GM19468 (cell line): ENCODE data around the gene EIPR1.

Source experiments
- ATAC-seq: cut with Tn5 transposase; IDR thresholded peaks from one replicate; pipeline ENCODE4 v1.9.1; 2021; ENCODE audit warnings: mild to moderate bottlenecking, moderate library complexity, moderate number of reproducible peaks; ENCODE audit not compliant: unreplicated experiment; ENCODE audit errors: extremely low read depth

Gene EIPR1

DNA sequence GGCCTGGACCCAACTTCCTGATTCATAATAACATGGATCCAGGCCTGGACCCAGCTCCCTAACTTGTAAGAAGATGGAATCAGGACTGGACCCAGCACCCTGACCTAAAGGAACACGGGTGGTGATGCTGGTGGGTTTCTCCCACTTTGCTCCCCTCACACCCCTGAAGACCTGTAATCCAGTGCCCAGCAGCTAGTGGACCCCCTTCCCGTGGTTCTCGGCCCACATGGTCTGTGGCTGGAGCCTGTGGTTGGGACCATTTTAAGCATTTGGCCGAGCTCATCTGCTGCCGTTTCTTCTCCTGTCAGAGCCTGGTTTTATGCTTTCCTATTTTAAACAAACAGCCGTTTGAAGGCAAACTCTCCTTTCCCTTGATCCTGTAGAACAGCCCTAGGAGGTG is 232.8 kb downstream of the EIPR1 start:
- ATAC-seq, result no peak

DNA sequence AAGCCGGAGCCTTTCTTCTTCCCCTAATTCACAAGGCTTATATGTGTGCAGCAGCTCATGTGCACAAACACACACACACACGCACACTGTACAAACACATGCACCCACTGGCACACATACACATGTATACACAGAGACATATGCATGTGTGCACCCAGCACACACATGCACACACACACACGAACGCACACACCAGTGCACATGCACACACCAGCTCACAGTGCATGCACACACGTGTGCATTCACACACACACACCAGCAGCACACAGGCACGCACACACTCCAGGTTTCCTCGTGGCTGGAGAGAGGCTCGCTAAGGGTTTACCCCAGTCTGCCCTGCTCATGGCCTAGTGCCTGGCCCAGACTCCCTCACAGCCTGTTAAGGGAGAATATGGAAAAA is 234.0 kb downstream of the EIPR1 start:
- ATAC-seq, result no peak

DNA sequence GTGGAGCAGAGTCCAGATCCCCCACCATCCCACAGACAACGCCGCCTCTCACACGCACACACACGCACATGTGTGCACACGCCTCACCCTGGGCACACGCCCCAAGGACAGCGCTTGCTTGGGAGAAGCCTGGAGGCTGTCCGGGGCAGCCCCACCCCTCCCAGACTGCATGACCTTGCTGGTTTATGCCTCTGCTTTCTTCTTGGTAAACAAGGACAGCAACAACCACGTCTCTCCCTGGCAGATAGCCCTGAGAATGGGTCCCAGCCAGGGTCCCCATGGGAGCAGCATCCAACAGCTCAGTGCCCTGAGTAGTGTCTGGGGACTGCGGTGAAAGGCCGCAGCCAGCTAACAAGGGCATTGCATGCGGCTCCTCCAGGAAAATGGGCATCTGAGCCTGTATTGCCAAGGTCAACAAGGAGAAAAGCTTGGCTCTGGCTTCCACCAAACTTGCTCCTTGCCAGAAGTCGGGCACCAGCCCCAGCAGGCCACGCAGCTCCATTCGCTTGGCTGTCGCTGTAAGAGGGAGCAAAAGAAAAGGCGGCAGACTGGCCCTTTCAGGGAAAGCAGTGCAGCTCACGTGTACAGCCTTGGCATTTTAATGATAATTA is 234.6 kb downstream of the EIPR1 start:
- ATAC-seq, result no peak

DNA sequence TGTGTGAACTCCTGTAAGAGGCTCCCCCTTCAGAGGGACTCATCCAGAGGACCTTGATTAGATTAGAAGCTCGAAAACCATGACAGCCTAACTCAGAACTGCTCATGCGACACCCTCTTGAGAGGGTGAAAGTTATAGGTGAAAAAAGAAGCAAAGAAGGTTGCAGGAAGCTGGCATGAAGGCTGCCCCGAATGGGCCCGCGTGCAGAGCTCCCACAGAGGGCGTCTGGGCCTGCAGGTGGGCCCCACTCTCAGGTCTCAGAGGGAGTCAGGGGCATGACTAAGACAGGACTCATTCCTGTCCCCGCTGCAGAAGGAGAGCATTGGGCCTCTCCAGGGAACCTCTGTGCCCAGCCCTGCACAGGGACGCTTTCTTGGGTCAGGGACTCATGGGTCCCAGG is 235.4 kb downstream of the EIPR1 start:
- no peak for ATAC-seq

DNA sequence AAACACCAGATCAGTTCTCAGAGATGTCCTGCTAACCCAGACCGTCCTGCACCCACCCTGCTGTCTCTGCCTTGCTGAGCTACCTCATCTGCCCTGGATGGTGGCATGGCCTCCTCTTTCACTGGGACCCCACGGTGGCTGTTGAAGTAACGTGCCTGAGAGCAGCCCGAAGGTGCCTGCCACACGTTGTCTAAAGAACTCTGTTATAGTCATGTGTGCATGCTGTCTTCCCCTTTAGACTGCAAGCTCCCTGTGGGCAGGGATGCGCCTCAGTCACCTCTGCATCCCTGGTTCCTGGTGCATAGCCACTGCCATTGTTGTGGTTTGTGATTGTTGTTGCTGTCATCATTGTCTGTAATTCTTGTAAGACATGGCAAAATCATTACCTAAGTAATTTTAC is 235.9 kb downstream of the EIPR1 start:
- no peak for ATAC-seq

DNA sequence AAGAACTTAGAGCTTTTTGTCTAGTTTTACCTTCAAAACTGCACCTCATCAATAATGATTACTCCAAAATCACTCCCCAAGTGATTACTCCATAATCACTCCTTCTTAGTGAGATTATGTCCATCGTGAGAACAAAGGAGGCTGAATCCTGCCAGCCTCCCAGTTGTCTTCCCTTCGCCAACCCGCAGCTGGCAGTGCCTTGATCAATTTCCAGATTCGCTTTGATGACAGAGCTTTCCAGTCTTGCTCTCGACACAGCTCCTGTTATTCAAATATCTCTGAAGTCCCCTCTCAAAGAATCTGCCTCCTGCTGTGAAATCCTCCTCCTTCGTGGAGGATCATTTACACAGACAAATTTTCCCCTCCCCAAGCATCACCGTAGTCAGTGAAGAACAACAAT is 237.7 kb downstream of the EIPR1 start:
- no peak for ATAC-seq
